Measurements from ENCODE around the gene SMURF1.
A peak's percentile ranks its signal among the peaks of the same experiment; 100 is the strongest.

Gene SMURF1

DNA sequence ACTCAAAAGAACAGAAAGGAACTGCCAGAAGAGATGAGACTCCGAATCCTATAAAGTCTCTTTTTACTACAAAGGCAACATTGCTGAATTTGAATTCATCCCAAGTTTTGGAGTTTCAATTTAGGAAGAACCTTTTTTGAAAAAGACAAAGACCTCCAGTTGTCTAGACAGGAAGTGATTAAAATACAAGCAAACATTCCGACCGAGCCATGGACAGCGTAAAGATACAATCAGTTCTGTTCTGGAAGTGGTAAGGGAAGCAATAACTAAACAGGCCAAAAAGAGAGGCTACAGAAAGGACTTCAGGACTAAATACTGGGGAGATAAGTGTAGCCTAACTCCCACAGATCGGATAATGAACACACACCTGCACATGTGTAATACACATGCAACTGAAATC, 101.0 kb downstream of the SMURF1 start:
- DNase-seq: no peak

DNA sequence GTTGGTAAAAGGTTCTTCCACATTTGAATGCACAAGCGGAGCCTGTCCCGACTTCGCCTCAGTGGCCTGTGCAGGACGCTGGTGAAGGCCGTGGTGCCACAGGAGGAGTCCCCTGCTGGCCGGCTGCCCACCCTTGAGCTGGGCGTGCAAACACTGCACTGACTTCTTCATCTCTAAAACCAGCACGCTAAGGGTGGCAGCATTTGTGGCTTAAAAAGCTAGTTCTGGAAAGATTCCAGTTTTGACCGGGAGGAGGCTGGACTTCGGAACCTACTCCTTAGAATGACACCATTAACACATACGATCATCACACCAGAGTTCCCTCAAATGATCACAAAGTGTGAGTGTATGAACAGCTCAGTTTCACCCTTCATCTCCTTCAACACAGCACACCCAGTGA, 102.4 kb downstream of the SMURF1 start:
- no peak for DNase-seq

DNA sequence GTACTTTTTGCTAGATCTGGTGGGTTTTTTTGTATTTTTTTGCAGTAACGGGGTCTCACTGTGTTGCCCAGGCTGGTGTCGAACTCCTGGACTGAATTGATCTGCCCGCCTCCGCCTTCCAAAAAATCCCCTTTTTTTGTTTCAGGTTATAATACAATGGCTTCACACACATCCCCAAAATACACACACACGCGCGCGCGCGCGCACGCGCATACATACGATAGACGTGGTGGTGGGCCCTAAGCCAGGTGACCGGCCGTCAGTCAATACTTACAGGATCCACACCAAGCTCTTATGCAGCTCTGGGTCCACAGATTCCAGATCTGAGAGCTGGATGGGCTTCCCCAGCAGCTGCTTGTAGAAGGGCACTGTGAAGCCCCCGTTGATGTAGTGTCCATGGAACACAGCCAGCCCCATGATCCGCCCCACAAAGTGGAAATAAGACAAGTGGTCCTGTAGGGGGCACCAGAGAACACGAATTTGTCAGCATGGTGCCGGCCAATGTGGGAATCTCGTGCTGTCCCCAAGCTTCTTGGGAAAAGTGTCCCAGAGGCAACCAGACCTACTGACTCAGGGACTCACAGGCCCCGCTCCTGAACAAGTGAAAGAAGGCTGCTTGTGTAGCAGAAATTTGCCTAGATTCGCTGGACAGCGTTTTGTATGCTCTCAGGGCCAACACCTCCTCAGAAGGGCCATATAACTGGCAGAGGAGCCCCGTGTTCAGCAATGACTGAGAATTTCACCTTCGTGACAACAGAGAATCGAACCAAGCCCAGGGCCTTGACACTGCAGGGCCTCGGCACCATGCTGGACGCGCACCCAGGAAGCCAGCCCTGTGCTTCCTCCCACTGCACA, 103.6 kb downstream of the SMURF1 start:
- peak; percentile 39 for DNase-seq

DNA sequence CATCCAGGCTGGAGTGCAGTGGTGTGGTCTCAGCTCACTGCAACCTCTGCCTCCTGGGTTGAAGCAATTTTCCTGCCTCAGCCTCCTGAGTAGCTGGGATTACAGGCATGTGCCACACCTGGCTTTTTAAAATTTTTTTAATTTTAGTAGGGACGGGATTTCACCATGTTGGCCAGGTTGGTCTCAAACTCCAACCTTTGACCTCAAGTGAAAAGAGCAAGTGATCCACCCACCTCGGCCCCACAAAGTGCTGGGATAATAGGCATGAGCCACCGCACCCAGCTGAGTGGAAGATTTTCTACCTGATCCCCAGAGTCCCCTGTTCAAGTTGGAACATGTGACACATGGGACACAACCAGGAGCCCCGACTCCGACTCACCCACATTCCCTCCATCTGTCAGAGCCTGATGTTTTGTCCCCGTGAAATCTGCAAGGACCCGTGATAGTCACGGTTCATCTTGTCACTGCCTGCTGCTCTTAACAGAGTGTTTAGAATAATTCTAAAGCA, 104.5 kb downstream of the SMURF1 start:
- DNase-seq: no peak

DNA sequence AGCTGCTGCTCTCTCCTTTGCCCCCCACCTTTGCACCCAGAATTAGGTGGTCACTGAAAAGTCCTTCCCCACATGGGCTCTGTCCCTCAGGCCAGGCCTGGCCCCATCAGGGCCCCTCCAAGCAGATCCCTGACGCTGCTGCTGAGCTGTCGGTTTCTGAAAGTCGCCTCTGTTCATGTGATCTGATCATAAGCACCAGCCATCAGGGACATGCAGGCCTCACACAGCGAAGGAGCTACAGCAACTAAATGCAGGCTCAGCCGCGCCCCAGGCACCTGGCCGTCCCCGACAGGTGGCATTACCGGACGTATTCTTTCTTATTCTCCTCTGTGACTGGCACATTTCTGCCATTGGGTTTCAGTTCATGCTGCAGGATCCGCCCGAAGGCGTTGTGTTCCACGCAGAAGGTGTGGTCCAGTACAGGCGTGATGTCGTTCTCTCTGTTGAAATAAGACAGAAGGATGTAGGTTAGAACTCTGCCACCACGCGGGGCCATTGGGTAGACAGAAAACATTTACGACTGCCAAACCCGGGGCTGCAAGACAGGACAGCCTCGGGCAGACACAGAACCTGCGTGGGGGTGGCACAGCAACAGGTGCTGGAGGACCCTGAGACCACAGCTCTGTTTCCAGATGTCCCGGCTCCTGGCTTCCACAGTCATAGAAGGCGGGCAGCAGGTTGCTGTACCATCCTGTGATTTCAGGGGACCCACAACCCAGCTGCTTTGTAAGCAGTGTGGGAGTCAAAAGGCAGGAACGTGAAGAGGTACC, 105.6 kb downstream of the SMURF1 start:
- DNase-seq: no peak

DNA sequence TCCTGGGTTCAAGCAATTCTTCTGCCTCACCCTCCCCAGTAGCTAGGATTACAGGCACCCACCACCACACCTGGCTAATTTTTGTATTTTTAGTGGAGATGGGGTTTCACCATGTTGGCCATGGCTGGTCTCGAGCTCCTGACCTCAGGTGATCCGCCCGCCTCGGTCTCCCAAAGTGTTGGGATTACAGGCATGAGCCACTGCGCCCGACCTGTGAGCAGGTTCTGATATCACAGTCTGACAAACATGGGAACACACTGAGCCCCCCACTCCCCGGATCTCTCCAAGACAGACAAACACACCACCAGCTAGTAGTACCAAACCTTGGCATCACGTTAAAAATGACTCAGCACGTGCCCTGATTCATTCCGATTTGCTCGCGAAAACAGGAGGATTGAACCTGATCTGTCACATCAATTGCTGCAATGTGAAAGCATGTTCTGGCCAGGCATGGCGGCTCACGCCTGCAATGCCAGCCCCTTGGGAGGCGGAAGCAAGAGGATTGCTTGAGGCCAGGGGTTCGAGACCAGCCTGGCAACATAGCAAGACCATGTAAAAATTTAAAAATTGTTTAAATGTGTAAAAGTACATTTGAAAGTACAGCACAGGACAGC, 106.5 kb downstream of the SMURF1 start:
- no peak for DNase-seq

DNA sequence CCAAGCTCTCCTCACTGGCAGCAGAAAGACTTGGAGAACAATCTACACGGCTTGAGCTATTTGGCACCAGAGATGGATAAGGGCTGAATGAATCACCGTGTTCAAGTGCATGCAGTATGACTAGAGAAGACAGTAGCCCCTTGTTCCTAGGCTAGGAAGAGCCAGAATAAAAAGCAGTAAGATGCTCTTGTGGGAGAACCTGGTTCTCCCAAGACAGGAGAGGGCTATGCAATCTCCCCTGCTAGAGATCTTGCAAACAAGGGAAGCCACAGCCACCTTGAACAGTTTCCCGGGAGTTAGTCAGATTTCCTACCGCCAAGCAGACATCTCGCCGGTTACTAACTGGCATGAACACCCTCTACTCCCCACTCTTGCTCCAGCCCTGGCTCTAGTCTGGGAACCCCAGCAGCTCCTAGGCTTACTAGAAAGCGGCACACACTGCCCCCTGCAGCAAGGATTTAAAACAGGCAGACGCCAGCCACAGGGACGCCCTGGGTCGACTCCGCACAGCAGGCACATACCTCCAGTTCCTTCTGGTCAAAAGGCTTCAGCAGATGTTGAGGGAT, 107.3 kb downstream of the SMURF1 start:
- no peak for DNase-seq

DNA sequence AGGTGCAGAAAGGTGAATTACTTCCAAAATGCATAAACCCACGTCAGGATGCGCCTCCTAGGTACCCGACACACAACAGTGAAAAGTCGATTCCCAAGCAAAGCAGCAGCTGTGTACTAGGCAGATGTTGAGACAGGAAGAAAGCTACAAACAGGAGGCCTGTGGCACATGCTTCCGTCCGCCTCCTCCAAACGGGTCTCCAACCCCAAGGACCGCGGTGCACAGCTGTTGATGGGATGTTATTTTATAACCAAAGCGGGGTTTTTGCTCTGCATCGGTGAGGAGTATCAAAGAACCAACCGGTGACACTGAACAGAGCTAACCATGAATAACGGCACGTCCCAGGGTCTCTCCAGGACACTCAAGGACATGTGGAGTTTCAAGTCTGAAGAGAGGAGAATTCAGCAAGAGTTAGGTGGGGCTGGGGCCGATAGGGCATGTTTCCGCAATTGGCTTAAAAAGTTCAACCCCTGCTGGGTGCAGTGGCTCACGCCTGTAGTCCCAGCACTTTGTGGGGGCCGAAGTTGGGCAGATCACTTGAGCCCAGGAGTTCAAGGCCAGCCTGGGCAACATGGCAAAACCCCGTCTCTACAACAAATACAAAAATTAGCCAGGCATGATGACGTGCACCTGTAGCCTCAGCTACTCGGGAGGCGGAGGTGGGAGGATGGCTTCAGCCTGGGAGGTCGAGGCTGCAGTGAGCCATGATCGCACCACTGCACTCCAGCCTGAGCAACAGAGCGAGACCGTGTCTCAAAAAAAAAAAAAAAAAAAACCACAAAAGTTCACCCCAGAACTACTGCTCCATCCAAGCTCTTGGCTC, 108.0 kb downstream of the SMURF1 start:
- no peak for DNase-seq

DNA sequence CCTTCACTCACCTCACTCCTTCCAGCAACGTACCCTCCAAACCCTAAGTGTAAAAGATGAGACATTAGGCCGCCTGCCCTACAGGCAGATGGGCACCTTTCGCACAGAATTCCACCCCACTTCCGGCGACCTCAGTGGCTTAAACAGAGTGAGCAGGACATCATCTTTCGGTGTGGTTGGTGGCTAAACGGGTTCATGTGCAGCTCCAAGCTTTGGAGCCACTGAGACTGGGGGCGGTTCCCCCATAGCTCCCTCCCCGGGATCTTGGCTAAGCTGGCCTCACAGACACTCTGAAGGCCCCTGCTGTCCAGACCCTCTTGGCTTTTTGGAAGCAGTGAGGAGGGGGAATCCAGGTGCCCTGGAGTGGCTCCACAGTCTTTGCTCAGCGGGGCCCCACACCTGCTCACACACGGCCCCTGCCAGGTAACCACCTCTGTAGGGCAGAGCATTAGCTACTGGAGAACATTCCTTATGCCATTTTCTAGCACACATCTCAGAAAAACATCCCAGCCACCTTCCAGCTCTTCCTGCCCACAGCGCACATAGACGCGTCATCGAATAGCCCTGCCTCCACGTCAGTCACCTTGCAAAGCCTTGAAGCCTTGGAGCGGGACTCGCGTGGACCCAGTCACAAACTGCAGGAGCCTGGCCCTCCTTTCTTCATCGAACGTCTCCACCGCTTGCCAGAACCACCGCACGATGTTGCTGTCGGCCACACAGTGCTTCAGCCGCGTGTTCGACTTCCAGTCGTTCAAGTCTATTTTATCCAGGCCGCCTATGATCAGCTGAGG, 108.8 kb downstream of the SMURF1 start:
- no peak for DNase-seq

DNA sequence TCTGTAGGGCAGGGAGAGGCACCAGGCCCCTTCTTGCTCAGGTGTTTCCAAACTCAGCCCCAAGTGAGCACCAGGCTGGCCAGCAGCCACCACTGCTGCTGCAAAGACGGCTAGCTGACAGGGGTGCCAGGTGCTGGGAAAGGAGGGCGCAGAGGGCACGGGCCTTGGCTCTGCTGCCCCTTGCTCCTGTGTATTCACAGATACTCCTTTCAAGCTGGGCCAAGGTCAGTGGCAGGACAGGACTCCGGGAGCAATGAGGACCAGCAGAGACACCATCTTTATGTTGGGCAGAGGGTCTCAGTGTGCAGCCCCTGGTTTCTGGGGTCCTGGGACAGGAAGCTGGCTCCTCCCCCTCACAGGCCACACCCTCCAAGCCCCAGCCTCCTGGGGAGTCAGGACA, 110.1 kb downstream of the SMURF1 start:
- DNase-seq: no peak

DNA sequence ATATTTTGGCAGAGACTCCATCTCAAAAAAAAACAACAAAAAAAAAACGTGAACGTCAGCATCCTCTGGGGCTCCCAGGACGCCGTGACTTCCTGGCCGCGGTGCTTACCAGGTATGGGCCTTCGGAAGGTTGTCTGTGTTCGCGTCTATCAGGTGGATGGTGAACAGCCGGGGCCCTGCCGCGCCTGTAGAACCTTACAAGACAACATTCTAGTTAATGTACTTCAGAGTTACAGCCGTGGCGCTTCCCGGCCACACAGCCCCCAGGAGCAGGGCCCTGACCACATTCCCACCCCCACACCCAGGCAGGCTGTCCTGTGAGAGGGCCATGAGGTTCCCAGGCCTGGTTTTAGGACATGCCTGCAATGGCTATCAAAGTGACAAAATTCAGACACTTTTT, 111.0 kb downstream of the SMURF1 start:
- DNase-seq: no peak

DNA sequence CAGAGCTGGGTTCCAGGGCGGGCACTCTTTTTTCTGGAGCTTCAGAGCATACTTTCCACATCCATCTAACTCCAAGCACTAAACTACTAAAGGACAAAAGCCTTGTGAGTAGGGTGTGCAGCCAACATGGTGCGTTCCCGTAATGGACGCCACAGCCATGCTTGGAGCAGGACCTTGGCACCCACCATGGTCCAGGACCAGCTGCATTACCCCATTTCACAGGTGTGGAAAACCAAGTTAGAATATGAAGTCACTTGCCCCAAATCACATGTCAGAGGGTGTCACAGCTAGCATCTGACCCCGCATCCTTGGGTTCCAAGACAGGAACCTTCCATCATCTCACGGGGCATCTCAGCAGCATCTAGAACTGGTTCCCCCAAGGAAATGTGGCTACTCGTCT, 112.4 kb downstream of the SMURF1 start:
- no peak for DNase-seq

DNA sequence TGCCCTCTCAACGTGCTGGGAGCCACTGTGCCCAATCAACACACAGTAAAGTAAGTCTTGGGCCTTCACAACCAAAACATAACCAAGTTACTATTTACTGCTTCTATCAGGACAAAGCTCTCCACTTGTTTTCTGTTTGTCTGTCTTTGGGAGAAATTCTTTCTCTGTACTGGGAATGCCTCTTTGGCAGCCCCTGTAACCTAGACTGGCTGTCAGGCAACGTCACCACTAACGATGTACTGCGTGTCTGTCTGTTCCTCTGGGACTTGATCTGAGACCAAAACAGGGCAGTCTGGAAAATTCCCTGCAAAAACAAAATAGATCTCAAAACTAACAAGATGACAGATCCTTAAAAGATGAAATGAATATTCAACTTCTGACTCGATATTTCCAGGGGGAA, 113.0 kb downstream of the SMURF1 start:
- no peak for DNase-seq

DNA sequence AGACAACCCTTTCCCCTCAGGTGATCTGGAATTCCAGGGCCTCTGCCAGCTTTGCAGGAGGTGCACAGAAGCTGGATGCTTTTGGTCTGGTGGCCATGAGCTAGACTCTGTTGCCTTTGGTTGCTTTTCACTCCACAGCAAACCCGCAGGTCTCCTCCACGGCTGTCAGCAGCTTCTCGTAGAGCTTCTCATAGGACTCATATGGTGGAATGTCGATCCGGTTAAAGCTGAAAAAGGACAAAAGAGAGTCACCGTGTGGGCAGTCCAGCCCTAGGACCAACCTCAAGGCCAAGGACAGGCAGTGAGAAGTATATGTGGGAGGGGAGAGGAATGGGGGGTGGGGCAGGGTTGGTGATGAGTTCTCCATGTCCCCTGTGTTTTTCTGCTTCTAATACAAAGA, 113.5 kb downstream of the SMURF1 start:
- DNase-seq: no peak

DNA sequence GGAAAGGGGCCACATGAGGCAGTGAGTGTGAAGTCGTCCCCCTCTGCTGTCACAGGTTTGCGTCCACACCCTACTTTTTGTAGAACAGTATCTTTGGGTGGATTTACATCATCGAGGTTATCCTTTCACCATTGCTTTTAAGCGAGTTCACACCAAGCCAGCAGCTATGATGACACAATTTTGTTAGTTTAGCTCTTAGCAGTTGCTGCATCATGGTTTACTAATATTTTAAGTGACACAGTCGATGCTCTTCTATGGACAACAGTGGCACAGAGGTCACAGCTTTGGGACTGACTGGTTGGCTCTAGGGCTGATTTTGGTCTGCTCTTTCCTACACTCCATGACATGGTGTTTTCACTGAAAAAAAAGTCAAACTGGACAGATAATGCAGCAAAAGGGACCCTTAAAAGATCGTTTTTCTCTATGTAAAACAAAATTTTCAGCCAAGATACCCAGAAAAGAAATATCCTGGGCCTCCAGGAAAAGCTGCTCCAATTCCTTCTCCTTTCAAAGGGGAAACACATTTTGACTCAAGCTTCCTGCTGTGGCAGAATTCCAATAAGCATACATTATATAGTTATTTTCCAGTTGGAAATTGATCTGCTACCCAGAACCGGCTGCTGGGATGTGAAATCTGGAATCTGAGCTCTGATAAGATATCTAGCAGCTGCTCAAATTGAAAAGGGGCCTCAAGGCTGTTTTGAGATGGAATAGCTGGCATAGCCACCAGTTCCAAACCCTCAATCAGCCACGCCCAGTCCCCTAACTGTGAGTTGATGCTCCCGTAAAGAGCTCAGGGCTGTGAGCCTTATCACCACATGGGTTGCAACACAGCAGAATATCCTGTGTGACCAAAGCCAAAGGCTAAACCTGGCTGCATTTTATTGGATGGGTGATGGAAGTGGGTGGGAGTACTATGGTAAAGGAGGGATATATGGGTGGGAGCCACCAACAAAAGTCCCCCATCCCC, 114.2 kb downstream of the SMURF1 start:
- DNase-seq: no peak

DNA sequence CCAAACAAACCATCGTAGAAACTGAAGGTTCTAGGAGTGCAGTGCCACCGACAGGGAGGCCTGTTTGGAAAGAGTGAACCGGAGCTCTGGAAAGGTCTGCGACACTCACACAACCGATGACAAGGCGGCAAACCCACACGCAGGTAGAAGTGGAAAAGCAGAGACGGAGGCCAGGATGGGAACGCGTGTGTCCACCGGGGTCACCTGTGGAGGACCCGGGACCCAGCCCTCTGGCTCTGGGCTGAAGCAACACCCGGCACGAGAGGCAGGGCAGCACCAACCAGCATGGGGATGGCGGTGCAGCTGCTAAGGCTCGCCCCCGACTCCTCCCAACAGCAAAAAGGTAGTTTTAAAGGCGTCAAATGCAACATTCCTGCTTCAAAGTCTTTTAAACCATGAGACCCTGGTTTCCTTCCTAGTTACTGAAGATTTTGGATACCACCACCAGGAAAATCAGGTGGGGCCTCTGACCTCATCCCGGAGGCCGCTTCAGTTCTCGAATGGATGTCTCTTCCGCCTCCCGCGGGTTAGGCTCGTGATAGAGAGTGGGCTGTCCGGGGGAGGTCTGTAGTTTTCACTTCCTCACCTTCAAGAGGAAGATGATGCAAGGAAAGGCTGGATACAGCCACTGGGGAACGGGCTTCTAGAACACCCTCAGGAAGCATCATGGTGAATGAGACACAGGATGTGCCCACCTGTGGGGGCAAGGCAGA, 115.5 kb downstream of the SMURF1 start:
- DNase-seq: no peak

DNA sequence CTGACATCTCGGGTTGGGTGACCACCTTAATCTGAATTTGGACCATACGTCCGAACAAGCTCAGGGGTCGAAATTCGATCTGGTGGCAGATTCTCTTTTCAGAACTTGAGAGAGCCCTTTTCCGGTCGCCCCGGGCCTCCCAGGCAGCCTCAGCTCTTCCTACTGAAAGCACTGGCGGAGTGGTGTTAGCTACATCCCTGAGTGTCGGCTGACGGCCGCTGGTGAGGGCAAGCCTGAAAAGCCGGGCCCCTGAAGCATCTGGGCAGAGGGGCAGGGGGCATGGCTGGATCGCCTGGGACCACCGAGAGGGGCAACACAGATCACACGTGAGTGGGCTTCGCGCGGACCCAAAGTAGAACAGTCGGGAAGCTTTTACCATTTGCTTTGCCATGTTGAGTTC, 116.1 kb downstream of the SMURF1 start:
- no peak for DNase-seq

DNA sequence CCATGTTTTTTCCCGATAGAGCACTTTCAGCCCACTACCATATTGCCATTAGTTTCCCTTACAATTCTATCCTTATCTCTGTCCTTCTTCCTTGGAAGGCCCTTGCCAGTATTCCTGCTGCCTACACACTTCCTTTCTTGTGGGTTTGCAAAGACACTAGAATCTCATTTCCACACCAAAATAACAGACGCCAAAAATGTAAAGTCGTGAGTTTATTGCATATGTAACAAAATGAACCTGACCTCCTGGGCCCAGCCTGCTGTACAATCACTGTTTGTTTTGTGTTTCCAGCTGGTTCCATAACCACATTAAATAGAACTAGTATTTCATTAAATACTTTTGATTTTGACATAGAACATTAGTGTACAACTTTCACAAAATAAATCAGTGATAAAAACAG, 116.7 kb downstream of the SMURF1 start:
- DNase-seq: no peak

DNA sequence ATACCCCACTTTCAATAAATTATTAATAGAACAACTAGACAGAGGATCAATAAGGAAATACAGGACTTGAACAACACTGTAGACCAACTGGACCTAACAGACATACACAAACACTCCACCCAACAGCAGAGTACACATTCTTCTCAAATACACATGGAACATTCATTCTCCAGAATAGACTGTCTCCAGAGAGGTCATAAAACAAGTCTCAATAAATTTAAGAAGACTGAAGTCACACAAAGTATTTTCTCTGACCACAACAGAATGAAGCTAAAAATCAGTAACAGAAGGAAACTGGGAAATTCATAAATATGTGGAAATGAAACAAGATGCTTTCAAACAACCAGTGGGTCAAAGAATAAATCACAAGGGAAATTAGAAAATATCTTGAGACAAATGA, 119.8 kb downstream of the SMURF1 start:
- DNase-seq: no peak

All from NCI-H510A treated with DMSO at 0.1 percent for 48 hours (cell line).